HEK293 (cell line): ENCODE data around the gene C3orf20.

Source experiments
- CTCF ChIA-PET: fragments of 350-600 bp; formaldehyde crosslinking; extraction: SDS; loops from one replicate; lab custom pipeline; 2021; ENCODE audit warnings: antibody characterized with exemption; lab: Yijun Ruan, JAX
- POLR2A ChIA-PET: fragments of 300-600 bp; formaldehyde crosslinking; extraction: SDS; loops from one replicate; lab custom pipeline; 2020; ENCODE audit warnings: antibody characterized with exemption, inconsistent platforms; lab: Yijun Ruan, JAX
- H3K27ac ChIP-seq: fragments of 200-500 bp; sonication (Bioruptor generic); 2 replicates; pipeline ENCODE4 v1.5.1; 2014; ENCODE audit warnings: low read depth, low read length, control low read depth, inconsistent platforms; ENCODE audit errors: extremely low read depth
- H3K36me3 ChIP-seq, 2 experiments: fragments of 200-500 bp in 1 of 2; sonication (Bioruptor generic) in 1 of 2; 1 replicate in 1 of 2; 2 replicates in 1 of 2; pipeline ENCODE4 v1.5.1; 2014 to 2017; ENCODE audit warnings: inconsistent platforms in 2 of 2, low read length in 2 of 2; ENCODE audit not compliant: control insufficient read depth in 2 of 2, insufficient read depth in 1 of 2
- H3K4me1 ChIP-seq: fragments of 200-500 bp; sonication (Bioruptor generic); 2 replicates; pipeline ENCODE4 v1.5.1; 2014; ENCODE audit warnings: mild to moderate bottlenecking, low read length, inconsistent platforms; ENCODE audit not compliant: control insufficient read depth, insufficient read depth
- H3K4me3 ChIP-seq: 2 replicates; pipeline ENCODE4 v1.5.1; 2011; ENCODE audit warnings: low read depth, mild to moderate bottlenecking, control low read depth, low read length, moderate library complexity
- H3K9me3 ChIP-seq: fragments of 200-500 bp; sonication (Bioruptor generic); 2 replicates; pipeline ENCODE4 v1.5.1; 2014; ENCODE audit warnings: low read depth, low read length, inconsistent platforms; ENCODE audit not compliant: control insufficient read depth, insufficient read depth
- BCL11B ChIP-seq: fragments of 450-650 bp; formaldehyde crosslinking; IDR thresholded peaks from 2 replicates; pipeline ENCODE4 v1.5.1; 2016; ENCODE audit warnings: low read depth, missing biosample characterization, missing genetic modification characterization
- HOXC10 ChIP-seq: sonication (generic); formaldehyde crosslinking; IDR thresholded peaks from 2 replicates; pipeline ENCODE4 v1.8.1; 2023; ENCODE audit warnings: mild to moderate bottlenecking, missing genetic modification reagents
- HOXD13 ChIP-seq: sonication (generic); formaldehyde crosslinking; IDR thresholded peaks from 2 replicates; pipeline ENCODE4 v1.8.0; 2022; ENCODE audit warnings: missing genetic modification reagents, borderline replicate concordance
- ZEB2 ChIP-seq: fragments of 450-650 bp; formaldehyde crosslinking; IDR thresholded peaks from 2 replicates; pipeline ENCODE4 v1.5.1; 2016; ENCODE audit warnings: missing biosample characterization, missing genetic modification characterization
- ZFP3 ChIP-seq: fragments of 450-650 bp; formaldehyde crosslinking; IDR thresholded peaks from 2 replicates; pipeline ENCODE4 v1.5.1; 2016; ENCODE audit warnings: low read depth, missing biosample characterization, missing genetic modification characterization
- ZIC2 ChIP-seq: fragments of 450-650 bp; formaldehyde crosslinking; IDR thresholded peaks from 2 replicates; pipeline ENCODE4 v1.5.1; 2016; ENCODE audit warnings: missing biosample characterization, missing genetic modification characterization
- ZNF112 ChIP-seq: fragments of 450-650 bp; formaldehyde crosslinking; IDR thresholded peaks from 2 replicates; pipeline ENCODE4 v1.5.0; 2017; ENCODE audit warnings: missing biosample characterization, missing genetic modification characterization
- ZNF157 ChIP-seq: fragments of 450-650 bp; formaldehyde crosslinking; IDR thresholded peaks from 2 replicates; pipeline ENCODE4 v1.5.1; 2016; ENCODE audit warnings: missing biosample characterization, missing genetic modification characterization
- ZNF16 ChIP-seq: fragments of 450-650 bp; formaldehyde crosslinking; IDR thresholded peaks from 2 replicates; pipeline ENCODE4 v1.5.1; 2016; ENCODE audit warnings: low read depth, missing biosample characterization, missing genetic modification characterization
- ZNF174 ChIP-seq: fragments of 450-650 bp; formaldehyde crosslinking; IDR thresholded peaks from 2 replicates; pipeline ENCODE4 v1.5.0; 2017; ENCODE audit warnings: missing biosample characterization, mild to moderate bottlenecking, missing genetic modification characterization
- ZNF335 ChIP-seq: fragments of 450-650 bp; formaldehyde crosslinking; conservative IDR thresholded peaks from 2 replicates; pipeline ENCODE4 v1.5.1; 2016; ENCODE audit warnings: missing biosample characterization, missing genetic modification characterization
- ZNF354C ChIP-seq: fragments of 450-650 bp; formaldehyde crosslinking; IDR thresholded peaks from 2 replicates; pipeline ENCODE4 v1.5.1; 2016; ENCODE audit warnings: missing biosample characterization, missing genetic modification characterization, low read depth, borderline replicate concordance
- ZNF473 ChIP-seq: fragments of 450-650 bp; formaldehyde crosslinking; IDR thresholded peaks from 2 replicates; pipeline ENCODE4 v1.5.1; 2017; ENCODE audit warnings: missing biosample characterization, missing genetic modification characterization
- ZNF600 ChIP-seq: fragments of 450-650 bp; formaldehyde crosslinking; IDR thresholded peaks from 2 replicates; pipeline ENCODE4 v1.5.1; 2016; ENCODE audit warnings: missing biosample characterization, missing genetic modification characterization
- ZNF670 ChIP-seq: fragments of 450-650 bp; formaldehyde crosslinking; IDR thresholded peaks from 2 replicates; pipeline ENCODE4 v1.5.1; 2016; ENCODE audit warnings: missing biosample characterization, missing genetic modification characterization, low read depth
- ZXDB ChIP-seq: fragments of 450-650 bp; formaldehyde crosslinking; IDR thresholded peaks from 2 replicates; pipeline ENCODE4 v1.5.1; 2016; ENCODE audit warnings: missing biosample characterization, missing genetic modification characterization
- TF ChIP-seq, protein P1 (sequence below): fragments of 450-650 bp; formaldehyde crosslinking; IDR thresholded peaks from 2 replicates; pipeline ENCODE4 v1.5.1; 2016; ENCODE audit warnings: missing biosample characterization, missing genetic modification characterization
- TF ChIP-seq, protein P2 (sequence below): fragments of 450-650 bp; formaldehyde crosslinking; IDR thresholded peaks from 2 replicates; pipeline ENCODE4 v1.5.1; 2017; ENCODE audit warnings: missing biosample characterization, missing genetic modification characterization
- TF ChIP-seq, protein P3 (sequence below): fragments of 450-650 bp; formaldehyde crosslinking; IDR thresholded peaks from 2 replicates; pipeline ENCODE4 v1.5.1; 2016; ENCODE audit warnings: missing biosample characterization, missing genetic modification characterization
- TF ChIP-seq, protein P4 (sequence below): fragments of 450-650 bp; formaldehyde crosslinking; IDR thresholded peaks from 2 replicates; pipeline ENCODE4 v1.5.1; 2016; ENCODE audit warnings: missing biosample characterization, missing genetic modification characterization

Gene C3orf20

DNA sequence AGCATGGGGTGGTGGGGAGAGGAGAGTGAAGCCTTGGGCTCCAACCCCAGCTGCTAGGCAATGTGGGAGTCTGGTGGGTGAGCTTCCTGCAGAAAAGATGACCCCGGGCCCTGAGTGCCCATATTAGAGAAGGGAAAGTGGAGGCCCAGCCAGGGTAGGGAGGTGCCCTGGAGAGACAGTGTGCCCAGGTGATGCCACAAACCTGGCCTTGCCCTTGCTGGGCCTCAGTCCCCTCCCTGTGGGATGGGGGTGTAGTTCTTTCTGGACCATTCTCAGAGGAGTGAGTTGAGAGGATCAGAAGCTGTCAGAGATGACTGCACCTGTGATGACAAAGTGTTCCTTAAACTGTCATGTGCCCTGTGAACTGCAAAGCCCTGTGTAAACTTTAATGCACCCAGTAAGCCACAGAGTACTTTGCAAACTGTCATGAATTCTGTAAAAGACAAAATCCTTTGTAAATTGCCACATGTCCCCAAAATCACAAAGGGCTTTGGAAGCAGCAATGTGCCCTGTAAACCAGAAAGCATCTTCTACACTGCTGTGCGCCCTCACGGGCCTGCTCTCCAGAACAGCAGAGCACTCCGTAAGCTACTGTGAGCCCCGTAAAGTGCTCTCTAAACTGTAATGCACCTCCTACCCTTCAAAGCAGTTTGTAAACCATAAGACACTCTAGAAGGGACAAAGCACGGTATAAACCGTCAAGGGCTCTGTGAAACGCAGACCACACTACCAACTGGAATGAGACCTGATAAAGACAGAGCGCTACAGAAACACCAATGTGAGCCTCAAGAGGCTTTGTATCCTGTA lies 92.5 kb downstream of the C3orf20 start:
- ChIA-PET POLR2A (no interaction called here), CTCF (interaction anchor here (0.7 to 2.4 kb wide), 3 partner anchors 9 to 154 kb away, joined by 3 to 12 read pairs (median 3); no protein-coding TSS in a partner anchor)
- Histone ChIP-seq H3K36me3 (no peaks in the 10 kb centered on the region), H3K4me1 (no peaks in the 10 kb centered on the region), H3K4me3 (no peak overlapping the region), H3K9me3 (no peaks in the 10 kb centered on the region), H3K27ac (no peak overlapping the region)
- TF ChIP-seq HOXD13 (CRISPR knock-in tag): no peak

DNA sequence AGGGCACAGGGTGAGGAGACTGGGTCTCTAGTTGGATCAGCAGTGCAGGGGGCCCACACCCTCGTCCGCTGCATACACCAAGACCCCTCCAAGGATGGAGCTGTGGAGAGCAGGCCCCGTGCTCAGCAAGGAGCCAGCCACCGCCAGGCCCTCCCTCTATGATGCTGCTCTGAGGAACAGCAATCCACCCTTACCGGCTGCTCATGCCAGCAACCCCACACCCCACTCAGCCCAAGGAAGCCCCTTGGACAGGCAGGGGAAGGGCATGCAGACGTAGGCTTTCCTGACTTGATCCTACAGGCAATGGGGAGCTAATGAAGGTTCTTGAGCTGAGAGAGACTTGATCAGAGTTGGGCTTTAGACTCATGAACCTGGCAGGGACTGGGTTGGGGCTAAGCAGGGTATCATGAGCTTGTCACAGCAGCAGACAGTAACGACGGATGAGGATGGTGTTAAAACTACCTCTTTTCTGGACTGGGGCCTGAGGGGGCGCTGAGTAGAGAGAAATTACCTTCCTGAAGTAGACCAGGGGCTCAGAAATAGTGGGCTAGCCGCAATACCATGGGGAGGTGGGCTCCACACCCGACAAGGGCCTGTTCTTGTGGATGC lies 93.3 kb downstream of the C3orf20 start:
- CTCF ChIA-PET: interaction anchor here (0.7 kb wide), 1 partner anchor 564 kb away, joined by 3 read pairs; the partner anchor contains the start of gene SH3BP5
- POLR2A ChIA-PET: no interaction called here
- Histone ChIP-seq H3K4me3 (no peak overlapping the region), H3K36me3 (no peaks in the 10 kb centered on the region), H3K4me1 (no peaks in the 10 kb centered on the region), H3K9me3 (no peaks in the 10 kb centered on the region), H3K27ac (no peak overlapping the region)
- no peak for TF ChIP-seq HOXC10 (CRISPR knock-in tag)
- TF ChIP-seq ZNF16: peak; percentile 66; the same call in 1 of the 2 replicates
- no peak for TF ChIP-seq ZNF354C (tag by site-specific recombination)

DNA sequence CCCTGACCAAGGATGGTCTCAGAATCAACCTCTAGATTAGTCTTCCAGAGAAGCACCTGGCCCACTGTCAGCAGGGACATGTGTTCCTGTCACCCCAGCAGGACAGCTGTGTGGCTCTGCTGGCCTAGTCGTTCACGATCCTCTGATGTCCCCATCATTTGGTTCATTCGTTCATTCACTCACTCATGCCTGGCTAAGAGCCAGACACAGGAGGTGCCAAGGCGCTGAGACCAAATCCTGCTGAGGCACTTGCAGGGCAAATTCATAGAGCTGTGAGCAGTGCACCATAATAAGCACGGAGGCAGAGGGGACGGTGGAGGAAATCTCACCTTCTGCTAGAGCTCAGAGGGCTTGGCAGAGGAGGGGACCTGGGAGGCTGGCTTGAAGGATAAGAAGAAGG lies 93.9 kb downstream of the C3orf20 start:
- POLR2A ChIA-PET: no interaction called here
- no peaks in the 10 kb centered on the region for H3K9me3 ChIP-seq
- peak; percentile 83 for TF ChIP-seq ZIC2 (tag by site-specific recombination)
- TF ChIP-seq, protein P1, sequence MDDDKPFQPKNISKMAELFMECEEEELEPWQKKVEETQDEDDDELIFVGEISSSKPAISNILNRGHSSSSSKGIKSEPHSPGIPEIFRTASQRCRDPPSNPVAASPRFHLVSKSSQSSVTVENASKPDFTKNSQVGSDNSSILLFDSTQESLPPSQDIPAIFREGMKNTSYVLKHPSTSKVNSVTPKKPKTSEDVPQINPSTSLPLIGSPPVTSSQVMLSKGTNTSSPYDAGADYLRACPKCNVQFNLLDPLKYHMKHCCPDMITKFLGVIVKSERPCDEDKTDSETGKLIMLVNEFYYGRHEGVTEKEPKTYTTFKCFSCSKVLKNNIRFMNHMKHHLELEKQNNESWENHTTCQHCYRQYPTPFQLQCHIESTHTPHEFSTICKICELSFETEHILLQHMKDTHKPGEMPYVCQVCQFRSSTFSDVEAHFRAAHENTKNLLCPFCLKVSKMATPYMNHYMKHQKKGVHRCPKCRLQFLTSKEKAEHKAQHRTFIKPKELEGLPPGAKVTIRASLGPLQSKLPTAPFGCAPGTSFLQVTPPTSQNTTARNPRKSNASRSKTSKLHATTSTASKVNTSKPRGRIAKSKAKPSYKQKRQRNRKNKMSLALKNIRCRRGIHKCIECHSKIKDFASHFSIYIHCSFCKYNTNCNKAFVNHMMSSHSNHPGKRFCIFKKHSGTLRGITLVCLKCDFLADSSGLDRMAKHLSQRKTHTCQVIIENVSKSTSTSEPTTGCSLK (tag by site-specific recombination): no peak
- TF ChIP-seq, all 188 proteins: peak for 1
- H3K27ac ChIP-seq: no peak overlapping the region
- no peak overlapping the region for H3K4me3 ChIP-seq
- CTCF ChIA-PET: interaction anchor here (0.7 to 1.0 kb wide), 2 partner anchors 152 to 563 kb away, joined by 3 to 4 read pairs; partner anchors contain the start of gene SH3BP5
- no peaks in the 10 kb centered on the region for H3K36me3 ChIP-seq
- H3K4me1 ChIP-seq: no peaks in the 10 kb centered on the region

DNA sequence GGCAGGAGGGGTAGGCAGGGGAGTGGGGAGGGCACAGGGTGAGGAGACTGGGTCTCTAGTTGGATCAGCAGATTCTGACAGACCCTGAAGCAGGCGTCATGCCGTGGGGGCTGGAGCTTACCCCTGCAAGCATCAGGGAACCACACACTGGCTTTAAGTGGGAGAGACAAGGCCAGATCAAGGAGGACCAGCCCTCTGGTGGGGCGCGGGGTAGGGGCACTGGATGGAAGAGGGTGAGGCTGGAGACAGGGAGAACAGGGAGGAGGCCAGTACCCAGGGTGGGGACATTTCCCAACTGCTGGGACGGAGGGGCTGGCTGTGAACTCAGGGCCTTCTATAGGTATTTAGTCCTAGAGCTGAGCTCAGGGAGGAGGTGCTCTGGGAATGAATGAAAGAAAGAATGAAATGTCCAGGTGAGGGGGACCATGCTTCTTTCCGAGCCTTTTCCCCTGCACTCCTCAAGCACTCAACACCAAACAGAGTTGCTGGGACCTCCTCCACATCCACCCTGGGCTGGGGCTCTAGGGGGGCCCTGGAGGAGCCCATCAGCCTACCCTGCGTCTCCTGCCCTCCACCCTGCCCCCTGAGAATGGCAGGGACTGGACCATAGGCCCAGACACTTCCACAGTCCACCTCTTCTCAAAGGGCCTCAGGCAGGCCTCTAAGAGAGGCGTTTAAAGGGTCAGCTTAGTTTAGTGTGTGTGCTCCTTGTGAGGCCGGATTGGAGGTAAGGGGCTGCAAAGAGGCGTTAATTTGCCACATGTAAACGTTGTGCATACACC lies 94.8 kb downstream of the C3orf20 start:
- Histone ChIP-seq H3K36me3 (no peaks in the 10 kb centered on the region), H3K4me1 (no peaks in the 10 kb centered on the region), H3K4me3 (no peak overlapping the region), H3K9me3 (no peaks in the 10 kb centered on the region), H3K27ac (no peak overlapping the region)
- ChIA-PET CTCF (interaction anchor here (1.0 kb wide), 1 partner anchor 152 kb away, joined by 4 read pairs; no protein-coding TSS in a partner anchor), POLR2A (no interaction called here)
- TF ChIP-seq, protein P2, sequence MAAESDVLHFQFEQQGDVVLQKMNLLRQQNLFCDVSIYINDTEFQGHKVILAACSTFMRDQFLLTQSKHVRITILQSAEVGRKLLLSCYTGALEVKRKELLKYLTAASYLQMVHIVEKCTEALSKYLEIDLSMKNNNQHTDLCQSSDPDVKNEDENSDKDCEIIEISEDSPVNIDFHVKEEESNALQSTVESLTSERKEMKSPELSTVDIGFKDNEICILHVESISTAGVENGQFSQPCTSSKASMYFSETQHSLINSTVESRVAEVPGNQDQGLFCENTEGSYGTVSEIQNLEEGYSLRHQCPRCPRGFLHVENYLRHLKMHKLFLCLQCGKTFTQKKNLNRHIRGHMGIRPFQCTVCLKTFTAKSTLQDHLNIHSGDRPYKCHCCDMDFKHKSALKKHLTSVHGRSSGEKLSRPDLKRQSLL (tag by site-specific recombination): no peak
- TF ChIP-seq ZNF600 (tag by site-specific recombination) (no peak), ZFP3 (tag by site-specific recombination) (no peak), ZXDB (tag by site-specific recombination) (no peak), ZNF112 (tag by site-specific recombination) (no peak), BCL11B (tag by site-specific recombination) (no peak), ZNF157 (tag by site-specific recombination) (no peak), ZNF174 (tag by site-specific recombination) (no peak), ZEB2 (no peak), ZNF670 (tag by site-specific recombination) (no peak), ZNF473 (tag by site-specific recombination) (no peak), ZNF335 (tag by site-specific recombination) (no peak)
- TF ChIP-seq, protein P3, sequence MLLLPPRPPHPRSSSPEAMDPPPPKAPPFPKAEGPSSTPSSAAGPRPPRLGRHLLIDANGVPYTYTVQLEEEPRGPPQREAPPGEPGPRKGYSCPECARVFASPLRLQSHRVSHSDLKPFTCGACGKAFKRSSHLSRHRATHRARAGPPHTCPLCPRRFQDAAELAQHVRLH (tag by site-specific recombination): no peak
- TF ChIP-seq, protein P4, sequence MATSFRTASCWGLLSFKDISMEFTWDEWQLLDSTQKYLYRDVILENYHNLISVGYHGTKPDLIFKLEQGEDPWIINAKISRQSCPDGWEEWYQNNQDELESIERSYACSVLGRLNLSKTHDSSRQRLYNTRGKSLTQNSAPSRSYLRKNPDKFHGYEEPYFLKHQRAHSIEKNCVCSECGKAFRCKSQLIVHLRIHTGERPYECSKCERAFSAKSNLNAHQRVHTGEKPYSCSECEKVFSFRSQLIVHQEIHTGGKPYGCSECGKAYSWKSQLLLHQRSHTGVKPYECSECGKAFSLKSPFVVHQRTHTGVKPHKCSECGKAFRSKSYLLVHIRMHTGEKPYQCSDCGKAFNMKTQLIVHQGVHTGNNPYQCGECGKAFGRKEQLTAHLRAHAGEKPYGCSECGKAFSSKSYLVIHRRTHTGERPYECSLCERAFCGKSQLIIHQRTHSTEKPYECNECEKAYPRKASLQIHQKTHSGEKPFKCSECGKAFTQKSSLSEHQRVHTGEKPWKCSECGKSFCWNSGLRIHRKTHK (tag by site-specific recombination): no peak
